Mesendoderm (in vitro differentiated cells): ENCODE data around the gene SYT2.

Experiments used
- DNase-seq: peaks from one replicate; pipeline ENCODE4 v3.0.0; 2013
- H2AK5ac ChIP-seq: 2 replicates; pipeline ENCODE4 v1.6.1; 2013; ENCODE audit warnings: low read length, inconsistent platforms
- H2BK120ac ChIP-seq: 2 replicates; pipeline ENCODE4 v1.6.1; 2013; ENCODE audit warnings: low read depth, mild to moderate bottlenecking, low read length, moderate library complexity, mixed read lengths
- H2BK15ac ChIP-seq: replicated peaks from 2 replicates; pipeline ENCODE4 v1.6.1; 2013; ENCODE audit warnings: low read depth, mild to moderate bottlenecking, moderate library complexity
- H2BK5ac ChIP-seq: 2 replicates; pipeline ENCODE4 v1.6.1; 2013; ENCODE audit warnings: low read length, inconsistent platforms
- H3K18ac ChIP-seq: 2 replicates; pipeline ENCODE4 v1.6.1; 2013; ENCODE audit warnings: mild to moderate bottlenecking, low read length, mixed read lengths
- H3K23ac ChIP-seq: one replicate; pipeline ENCODE4 v1.6.1; 2013; ENCODE audit warnings: low read length
- H3K27ac ChIP-seq: 2 replicates; pipeline ENCODE4 v1.5.1; 2013; ENCODE audit warnings: low read depth, mild to moderate bottlenecking, inconsistent platforms, low read length, moderate library complexity
- H3K27me3 ChIP-seq: 2 replicates; pipeline ENCODE4 v1.6.1; 2013; ENCODE audit warnings: low read length, control low read depth, mild to moderate bottlenecking, inconsistent platforms; ENCODE audit not compliant: insufficient read depth, poor library complexity
- H3K36me3 ChIP-seq: 2 replicates; pipeline ENCODE4 v1.6.1; 2013; ENCODE audit warnings: low read length, inconsistent platforms; ENCODE audit not compliant: control insufficient read depth, insufficient read depth
- H3K4ac ChIP-seq: one replicate; pipeline ENCODE4 v1.6.1; 2013; ENCODE audit warnings: low read depth, mild to moderate bottlenecking, low read length, moderate library complexity
- H3K4me1 ChIP-seq: 2 replicates; pipeline ENCODE4 v1.6.1; 2013; ENCODE audit warnings: low read depth, low read length, inconsistent platforms; ENCODE audit not compliant: control insufficient read depth
- H3K4me2 ChIP-seq: 2 replicates; pipeline ENCODE4 v1.6.1; 2013; ENCODE audit warnings: low read length
- H3K4me3 ChIP-seq: 2 replicates; pipeline ENCODE4 v1.5.1; 2013; ENCODE audit warnings: mild to moderate bottlenecking, low read length
- H3K56ac ChIP-seq: one replicate; pipeline ENCODE4 v1.6.1; 2013; ENCODE audit warnings: low read length
- H3K79me1 ChIP-seq: 2 replicates; pipeline ENCODE4 v1.6.1; 2013; ENCODE audit warnings: low read length, inconsistent platforms
- H3K79me2 ChIP-seq: 2 replicates; pipeline ENCODE4 v1.6.1; 2013; ENCODE audit warnings: mild to moderate bottlenecking, low read length; ENCODE audit not compliant: control insufficient read depth, insufficient read depth
- H3K9ac ChIP-seq: 2 replicates; pipeline ENCODE4 v1.6.1; 2013; ENCODE audit warnings: low read length, inconsistent platforms
- H4K5ac ChIP-seq: one replicate; pipeline ENCODE4 v1.6.1; 2013; ENCODE audit warnings: low read length
- H4K8ac ChIP-seq: one replicate; pipeline ENCODE4 v1.6.1; 2013; ENCODE audit warnings: low read depth, mild to moderate bottlenecking, control low read depth, low read length, moderate library complexity
- WGBS: extraction: QIAGEN DNeasy Blood & Tissue Kit; methylation state at CpG from one replicate; pipeline ENCODE4 v1.1.7; 2013; ENCODE audit warnings: low lambda C conversion rate, missing lambda C conversion rate; ENCODE audit not compliant: insufficient coverage; ENCODE audit errors: extremely low coverage; 5-methylcytosine and 5-hydroxymethylcytosine counted together

SYT2 gene

DNA sequence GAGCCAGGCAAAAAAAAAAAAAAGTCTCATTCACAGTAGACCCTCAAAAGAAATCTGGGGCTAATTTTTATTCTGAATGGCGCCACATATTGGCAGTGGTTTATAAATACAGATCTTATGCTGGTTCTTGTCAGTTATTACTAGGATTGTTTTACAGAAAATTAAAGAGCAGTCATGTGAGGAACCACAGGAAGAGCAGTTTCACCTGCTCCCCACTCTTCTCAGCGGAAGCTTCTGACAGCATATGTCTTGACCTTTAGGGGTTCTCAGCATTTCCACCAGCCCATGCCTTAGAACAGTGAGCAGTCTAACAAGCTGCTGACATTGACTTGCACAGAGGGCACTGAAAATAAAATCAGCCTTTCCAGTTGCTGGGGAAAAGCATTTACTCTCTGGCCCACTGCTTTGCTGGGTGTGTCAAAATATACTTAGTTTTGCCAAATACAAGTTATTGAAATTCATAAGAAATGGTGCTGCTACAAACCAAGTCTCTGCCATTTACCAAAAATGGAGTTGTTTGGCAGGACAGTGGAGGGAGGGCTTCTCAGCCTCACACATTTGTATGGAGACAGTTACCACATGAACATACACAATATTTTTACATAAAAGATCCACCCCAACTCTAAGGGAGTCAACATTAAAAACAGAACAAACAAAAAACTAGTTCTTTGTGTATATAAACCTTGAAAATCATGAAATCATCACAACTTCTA is 144.2 kb downstream of the SYT2 start:
- H3K27ac ChIP-seq = peak overlapping the region; percentile 36
- H3K36me3 ChIP-seq = no peaks in the 10 kb centered on the region
- no peak overlapping the region for H3K4me2 ChIP-seq
- no peaks in the 10 kb centered on the region for H3K79me2 ChIP-seq
- H3K79me1 ChIP-seq = no peaks in the 10 kb centered on the region
- no peak overlapping the region for H2BK5ac ChIP-seq
- DNase-seq = no peak
- H4K8ac ChIP-seq = no peak overlapping the region
- H2AK5ac ChIP-seq = no peak overlapping the region
- no peaks in the 10 kb centered on the region for H3K27me3 ChIP-seq
- H2BK120ac ChIP-seq = no peak overlapping the region
- no peak overlapping the region for H2BK15ac ChIP-seq
- H3K4ac ChIP-seq = no peak overlapping the region
- no peak overlapping the region for H3K9ac ChIP-seq
- peaks cover 10% of the 10 kb centered on the region for H3K4me1 ChIP-seq
- no peak overlapping the region for H3K4me3 ChIP-seq
- no peak overlapping the region for H3K23ac ChIP-seq
- H4K5ac ChIP-seq = no peak overlapping the region
- WGBS = no CpG with 5 or more reads among the region's 2 CpGs
- H3K56ac ChIP-seq = peak overlapping the region; percentile 22
- no peak overlapping the region for H3K18ac ChIP-seq

DNA sequence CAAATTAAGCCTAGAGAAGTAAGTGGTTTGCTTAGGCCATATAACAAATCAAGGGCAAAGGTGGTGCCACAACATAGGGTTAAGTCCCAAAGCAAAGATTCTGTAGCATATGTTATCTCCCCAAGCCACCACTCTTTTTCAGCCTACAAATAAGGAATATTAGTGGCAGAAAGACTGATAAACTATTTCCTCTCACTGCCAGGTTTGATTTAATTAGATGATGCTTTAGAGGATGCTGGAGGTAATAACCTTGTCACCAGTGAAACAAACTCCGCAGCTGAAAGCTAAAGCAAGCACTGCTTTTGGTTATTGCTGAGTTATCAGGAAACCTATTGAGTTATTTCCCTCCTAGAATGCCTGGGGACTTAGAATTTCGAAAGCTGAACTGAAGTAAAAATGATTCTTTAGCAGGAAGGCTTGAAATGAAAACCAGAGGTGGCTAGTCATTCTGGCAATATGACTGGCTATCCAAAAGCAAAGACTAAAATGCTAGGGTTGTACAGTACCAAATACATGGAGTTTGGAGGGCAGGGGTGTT is 145.2 kb downstream of the SYT2 start:
- Histone ChIP-seq H3K4ac (no peak overlapping the region), H3K79me1 (no peaks in the 10 kb centered on the region), H3K56ac (no peak overlapping the region), H2AK5ac (no peak overlapping the region), H3K79me2 (no peaks in the 10 kb centered on the region), H3K36me3 (no peaks in the 10 kb centered on the region), H3K18ac (no peak overlapping the region), H2BK15ac (no peak overlapping the region), H3K9ac (no peak overlapping the region), H3K23ac (no peak overlapping the region), H4K8ac (no peak overlapping the region), H3K4me3 (no peak overlapping the region), H3K27me3 (no peaks in the 10 kb centered on the region), H3K27ac (no peak overlapping the region), H2BK5ac (no peak overlapping the region), H3K4me2 (no peak overlapping the region), H3K4me1 (peaks cover 10% of the 10 kb centered on the region), H4K5ac (no peak overlapping the region), H2BK120ac (no peak overlapping the region)
- WGBS = no CpG with 5 or more reads among the region's 2 CpGs
- no peak for DNase-seq

DNA sequence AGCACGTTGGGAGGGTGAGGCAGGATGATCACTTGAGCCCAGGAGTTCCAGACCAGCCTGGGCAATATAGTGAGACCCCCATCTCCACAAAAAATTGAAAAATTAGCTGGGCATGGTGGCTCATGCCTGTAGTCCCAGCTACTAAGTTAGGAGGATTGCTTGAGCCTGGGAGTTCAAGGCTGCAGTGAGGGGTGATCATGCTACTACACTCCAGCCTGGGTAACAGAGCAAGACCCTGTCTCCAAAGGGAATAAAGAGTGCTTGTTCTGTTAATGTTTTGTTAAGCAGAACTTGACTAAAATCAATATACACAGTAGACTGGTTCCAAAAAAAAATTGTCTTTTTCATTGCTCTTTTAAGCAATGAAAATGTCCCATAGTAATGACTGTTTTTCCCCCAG is 146.4 kb downstream of the SYT2 start:
- H2BK120ac ChIP-seq = no peak overlapping the region
- H3K18ac ChIP-seq = no peak overlapping the region
- no peak overlapping the region for H3K4me3 ChIP-seq
- H3K9ac ChIP-seq = no peak overlapping the region
- H3K27ac ChIP-seq = no peak overlapping the region
- no peak overlapping the region for H3K4ac ChIP-seq
- H2AK5ac ChIP-seq = no peak overlapping the region
- no peak overlapping the region for H3K4me2 ChIP-seq
- no peak overlapping the region for H4K8ac ChIP-seq
- H2BK15ac ChIP-seq = no peak overlapping the region
- no CpG with 5 or more reads among the region's 1 CpG for WGBS
- H3K36me3 ChIP-seq = no peaks in the 10 kb centered on the region
- DNase-seq = no peak
- H3K79me1 ChIP-seq = no peaks in the 10 kb centered on the region
- no peak overlapping the region for H3K56ac ChIP-seq
- no peaks in the 10 kb centered on the region for H3K79me2 ChIP-seq
- H2BK5ac ChIP-seq = no peak overlapping the region
- peaks cover 10% of the 10 kb centered on the region for H3K4me1 ChIP-seq
- H4K5ac ChIP-seq = no peak overlapping the region
- H3K23ac ChIP-seq = no peak overlapping the region
- no peaks in the 10 kb centered on the region for H3K27me3 ChIP-seq

DNA sequence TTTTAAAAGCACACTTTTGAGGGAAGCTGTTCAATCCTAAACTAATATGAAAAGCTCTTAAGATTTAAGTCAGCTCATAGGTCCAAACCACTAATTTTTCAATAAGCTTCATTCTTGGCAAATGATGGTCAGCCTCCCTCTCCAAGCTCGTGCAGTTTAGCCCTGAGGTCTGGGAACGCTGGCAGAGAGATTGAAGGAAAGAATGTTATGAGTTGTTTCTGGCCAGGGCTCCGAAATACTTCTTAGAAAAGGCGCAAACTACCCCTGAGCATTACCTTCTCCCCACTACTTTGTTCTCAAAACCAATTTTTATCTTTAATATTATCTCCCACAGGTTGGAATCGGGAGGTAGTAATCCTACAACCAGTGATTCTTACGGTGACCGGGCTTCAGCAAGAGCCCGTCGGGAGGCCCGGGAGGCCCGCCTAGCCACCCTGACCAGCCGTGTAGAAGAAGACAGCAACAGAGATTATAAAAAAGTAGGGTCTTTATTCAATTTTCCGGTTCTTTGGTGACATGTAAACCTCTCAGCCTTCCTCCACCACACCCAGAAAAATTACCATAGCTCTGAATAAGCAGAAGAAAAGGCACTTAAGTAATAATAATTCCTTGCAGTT is 147.7 kb downstream of the SYT2 start:
- H2AK5ac ChIP-seq = no peak overlapping the region
- no peak overlapping the region for H2BK120ac ChIP-seq
- no peaks in the 10 kb centered on the region for H3K27me3 ChIP-seq
- no peak overlapping the region for H3K27ac ChIP-seq
- H3K4me3 ChIP-seq = no peak overlapping the region
- H3K4ac ChIP-seq = no peak overlapping the region
- DNase-seq = no peak
- no CpG with 5 or more reads among the region's 13 CpGs for WGBS
- no peaks in the 10 kb centered on the region for H3K36me3 ChIP-seq
- H2BK5ac ChIP-seq = no peak overlapping the region
- no peak overlapping the region for H4K8ac ChIP-seq
- no peak overlapping the region for H3K9ac ChIP-seq
- H3K4me1 ChIP-seq = peaks cover 4% of the 10 kb centered on the region
- no peak overlapping the region for H3K4me2 ChIP-seq
- H3K23ac ChIP-seq = no peak overlapping the region
- H3K18ac ChIP-seq = peak overlapping the region; percentile 75
- H2BK15ac ChIP-seq = no peak overlapping the region
- H3K79me1 ChIP-seq = no peaks in the 10 kb centered on the region
- H3K79me2 ChIP-seq = no peaks in the 10 kb centered on the region
- no peak overlapping the region for H4K5ac ChIP-seq
- H3K56ac ChIP-seq = no peak overlapping the region

DNA sequence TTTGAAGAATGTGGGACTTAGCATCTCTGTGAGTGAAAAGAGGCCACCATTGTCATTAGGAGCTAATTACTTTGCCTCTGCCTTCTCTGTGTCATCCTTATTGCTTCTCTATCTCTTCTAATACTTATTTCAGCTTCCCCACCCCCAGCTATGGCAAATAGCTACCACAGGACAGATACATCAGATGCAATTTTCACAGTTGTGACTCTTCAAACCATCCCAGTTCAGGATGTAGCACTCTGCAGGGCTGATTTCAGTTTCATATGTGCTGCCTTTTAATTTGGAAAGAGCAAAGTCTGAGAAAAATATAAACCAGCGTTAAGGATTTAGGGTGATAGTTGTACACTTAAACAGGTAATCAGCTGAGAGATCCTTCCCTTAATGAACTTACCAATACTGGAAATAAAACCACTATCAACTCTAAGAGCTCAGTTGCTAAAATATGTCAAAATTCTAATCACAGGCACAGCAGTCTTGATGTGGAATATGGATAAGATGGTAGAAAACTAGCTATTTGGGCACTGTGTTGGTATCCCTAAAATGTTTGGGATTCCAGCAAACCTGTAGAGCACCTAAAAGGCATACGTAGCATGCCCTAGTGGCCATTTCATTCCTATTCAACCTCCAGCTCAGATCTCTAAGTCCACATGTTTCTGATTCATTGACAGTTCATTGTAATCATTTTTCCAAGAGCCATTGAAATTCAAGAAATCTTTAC is 148.4 kb downstream of the SYT2 start:
- no peaks in the 10 kb centered on the region for H3K27me3 ChIP-seq

More for the DNA sequence above, 148.4 kb downstream of the SYT2 start:
- peak; percentile 67 for DNase-seq
- H3K23ac ChIP-seq = no peak overlapping the region
- no peak overlapping the region for H3K4ac ChIP-seq
- H2BK5ac ChIP-seq = no peak overlapping the region
- no peak overlapping the region for H3K27ac ChIP-seq
- no peak overlapping the region for H2AK5ac ChIP-seq
- H3K9ac ChIP-seq = no peak overlapping the region
- H3K4me1 ChIP-seq = peaks cover 4% of the 10 kb centered on the region
- H3K56ac ChIP-seq = no peak overlapping the region
- no CpG with 5 or more reads among the region's 2 CpGs for WGBS
- H3K4me2 ChIP-seq = no peak overlapping the region
- no peak overlapping the region for H3K4me3 ChIP-seq
- H2BK120ac ChIP-seq = no peak overlapping the region
- no peak overlapping the region for H2BK15ac ChIP-seq
- H3K79me2 ChIP-seq = no peaks in the 10 kb centered on the region
- no peaks in the 10 kb centered on the region for H3K36me3 ChIP-seq
- no peak overlapping the region for H4K8ac ChIP-seq
- no peaks in the 10 kb centered on the region for H3K79me1 ChIP-seq
- H4K5ac ChIP-seq = no peak overlapping the region
- no peak overlapping the region for H3K18ac ChIP-seq
